Raji (cell line): ENCODE results near the gene C10orf120.

Experiments
- POLR2A ChIP-seq: IDR thresholded peaks from 2 replicates; pipeline ENCODE4 v1.6.1; 2011; ENCODE audit warnings: low read depth, low read length, control low read depth; ENCODE audit not compliant: insufficient read depth

Gene C10orf120

GRCh38 chr10:122713091-122713885, 13.6 kb upstream of the C10orf120 start:
- TF ChIP-seq POLR2A: no peak

DNA sequence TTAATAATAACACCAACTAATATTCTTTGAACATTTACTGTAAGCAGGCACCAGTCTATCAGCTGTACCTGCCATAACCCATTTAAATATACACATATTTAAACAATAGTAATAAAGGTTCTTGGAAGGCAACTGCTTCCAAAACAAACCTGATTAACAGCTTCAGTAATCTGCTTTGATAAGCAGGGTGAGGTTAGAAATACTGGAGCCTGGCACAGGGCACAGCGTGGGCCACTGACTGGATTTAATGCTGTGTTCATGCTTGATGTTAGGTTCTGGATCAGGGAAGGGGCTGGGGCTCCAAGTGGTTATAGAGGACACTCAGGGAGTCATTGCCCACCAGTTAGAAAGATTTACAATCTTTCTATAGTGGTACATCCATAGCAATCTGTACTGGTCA, 10.9 kb upstream of the C10orf120 start:
- TF ChIP-seq POLR2A: no peak

- no peak for TF ChIP-seq POLR2A
These were observed 10.3 kb upstream of the C10orf120 start for GRCh38 chr10:122709971-122710370.

DNA sequence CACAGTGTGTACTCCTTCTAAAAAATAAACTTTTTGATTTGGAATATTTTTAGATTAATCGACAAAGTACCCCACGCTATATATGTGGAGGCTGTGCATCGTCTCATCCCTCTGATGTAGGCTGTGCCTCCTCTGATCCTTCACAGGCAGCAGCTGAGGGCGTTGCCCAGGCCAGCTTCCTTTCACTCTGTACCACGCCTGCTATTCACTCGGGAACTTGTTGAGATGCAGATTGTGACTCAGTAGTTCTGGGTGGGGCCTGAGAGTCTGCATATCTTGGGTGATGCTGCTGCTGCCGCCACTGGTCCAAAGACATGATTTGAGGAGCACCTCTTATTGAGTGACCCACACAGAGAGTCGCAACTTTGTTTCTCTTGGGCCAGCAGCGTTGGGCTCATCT, 7.9 kb upstream of the C10orf120 start:
- TF ChIP-seq POLR2A: no peak

DNA sequence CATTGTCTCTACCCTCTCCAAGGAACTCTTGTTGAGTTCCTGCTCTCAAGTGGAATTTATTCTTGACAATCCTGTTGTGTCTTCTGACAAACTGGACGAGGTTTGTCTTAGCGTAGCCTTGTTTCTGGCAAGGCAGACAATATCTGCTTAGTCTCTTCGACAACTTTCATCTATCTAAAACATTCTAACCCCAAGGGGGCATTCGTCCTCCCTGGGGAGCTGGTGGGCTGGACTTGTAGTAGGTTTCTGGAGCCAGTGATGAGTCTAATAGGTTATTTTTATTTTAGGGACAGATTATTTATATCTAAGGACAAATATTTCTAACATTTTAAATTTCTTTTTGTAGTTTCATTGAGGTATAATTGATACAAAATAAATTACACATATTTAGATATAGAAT, 7.3 kb upstream of the C10orf120 start:
- TF ChIP-seq POLR2A: no peak

- no peak for TF ChIP-seq POLR2A
These were observed 6.8 kb upstream of the C10orf120 start for GRCh38 chr10:122706467-122706866.

- no peak for TF ChIP-seq POLR2A
These were observed 4.1 kb upstream of the C10orf120 start for GRCh38 chr10:122703483-122704448.

DNA sequence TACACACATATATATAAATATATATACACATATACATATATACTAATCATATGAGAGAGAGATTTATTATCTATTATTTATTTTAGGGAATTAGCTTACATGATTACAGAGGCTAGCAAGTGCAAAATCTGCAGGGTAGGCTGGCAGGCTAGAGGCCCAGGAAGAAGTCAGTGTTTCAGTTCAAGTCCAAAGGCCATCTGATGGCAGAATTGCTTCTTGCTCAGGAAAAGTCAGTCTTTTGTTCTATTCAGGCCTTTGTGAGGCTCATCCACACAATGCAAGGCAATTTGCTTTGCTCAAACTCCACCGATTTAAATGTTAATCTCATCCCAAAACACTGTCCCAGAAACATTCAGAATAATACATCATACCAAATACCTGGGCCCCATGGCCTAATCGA, 2.6 kb upstream of the C10orf120 start:
- TF ChIP-seq POLR2A: no peak

- TF ChIP-seq POLR2A: no peak
These were observed 2.0 kb upstream of the C10orf120 start for GRCh38 chr10:122701652-122702051.

DNA sequence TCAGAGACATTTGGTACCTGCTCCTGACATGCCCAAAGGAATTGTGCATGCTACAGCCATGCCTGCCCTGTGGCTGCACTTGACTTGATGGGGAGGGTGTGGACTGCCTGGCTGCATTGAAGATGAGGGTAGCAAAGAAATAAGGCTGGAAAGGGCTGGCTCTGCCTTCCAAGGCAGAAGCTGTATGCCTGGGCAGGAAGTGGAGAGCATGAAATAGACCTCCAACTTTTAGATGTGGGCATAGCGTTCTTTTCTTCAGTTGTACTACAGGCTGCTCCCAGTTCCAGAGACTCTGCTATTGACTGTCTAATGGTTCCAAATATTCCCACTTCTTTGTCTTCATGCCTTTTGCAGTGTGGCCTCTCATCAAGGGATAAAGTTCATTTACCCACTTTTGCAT, 3.0 kb downstream of the C10orf120 start:
- TF ChIP-seq POLR2A: no peak

GRCh38 chr10:122692744-122693143, 6.9 kb downstream of the C10orf120 start:
- TF ChIP-seq POLR2A: no peak

DNA sequence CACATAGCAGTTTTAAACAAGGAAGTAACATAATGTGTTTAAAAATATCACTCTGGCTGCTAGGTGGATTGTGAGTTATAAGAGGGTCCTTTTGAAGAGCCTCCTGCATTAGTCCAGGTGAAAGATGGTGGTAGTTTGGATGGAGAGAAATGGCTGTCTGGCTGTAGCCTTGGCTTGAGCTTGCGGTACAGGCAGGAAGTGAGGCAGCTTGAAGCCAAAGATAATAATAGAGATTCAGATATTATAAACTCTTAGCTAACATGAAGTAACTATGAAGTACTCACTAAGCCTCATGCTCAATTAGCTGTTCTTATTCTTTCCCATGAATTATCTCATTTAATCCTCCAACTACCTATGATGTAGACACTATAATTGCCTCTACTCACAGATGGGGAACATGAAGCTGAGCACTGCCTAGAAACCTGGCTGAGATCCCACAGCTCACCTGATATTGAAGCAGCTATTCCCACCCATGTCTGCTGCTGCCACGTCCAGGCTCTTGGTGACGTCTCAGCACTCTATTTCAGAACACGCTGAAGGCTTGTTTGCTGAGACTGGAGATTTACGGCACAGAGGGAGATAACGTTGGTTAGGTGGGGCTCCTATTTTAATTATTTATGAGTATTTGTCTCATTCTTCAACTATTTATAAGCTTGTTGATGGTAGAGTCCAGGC, 10.4 kb downstream of the C10orf120 start:
- no peak for TF ChIP-seq POLR2A

GRCh38 chr10:122688293-122688989, 11.2 kb downstream of the C10orf120 start:
- no peak for TF ChIP-seq POLR2A

DNA sequence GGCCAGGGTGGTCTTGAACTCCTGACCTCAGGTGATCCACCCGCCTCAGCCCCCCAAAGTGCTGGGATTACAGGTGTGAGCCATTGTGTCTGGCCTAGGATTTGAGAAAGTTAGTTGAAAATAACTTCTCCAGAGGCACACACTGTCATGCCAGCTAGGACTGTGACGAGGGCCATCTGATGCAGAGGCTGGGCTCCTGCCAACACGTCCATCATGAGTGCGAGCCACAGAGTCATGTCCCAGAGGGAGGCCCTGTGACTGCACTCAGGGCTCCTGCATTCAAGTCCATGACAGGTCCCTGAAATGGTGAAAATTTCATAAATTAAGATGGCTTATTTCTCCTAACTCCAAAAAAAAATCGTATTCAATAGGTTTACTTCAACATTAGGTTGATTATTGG, 17.1 kb downstream of the C10orf120 start:
- no peak for TF ChIP-seq POLR2A

DNA sequence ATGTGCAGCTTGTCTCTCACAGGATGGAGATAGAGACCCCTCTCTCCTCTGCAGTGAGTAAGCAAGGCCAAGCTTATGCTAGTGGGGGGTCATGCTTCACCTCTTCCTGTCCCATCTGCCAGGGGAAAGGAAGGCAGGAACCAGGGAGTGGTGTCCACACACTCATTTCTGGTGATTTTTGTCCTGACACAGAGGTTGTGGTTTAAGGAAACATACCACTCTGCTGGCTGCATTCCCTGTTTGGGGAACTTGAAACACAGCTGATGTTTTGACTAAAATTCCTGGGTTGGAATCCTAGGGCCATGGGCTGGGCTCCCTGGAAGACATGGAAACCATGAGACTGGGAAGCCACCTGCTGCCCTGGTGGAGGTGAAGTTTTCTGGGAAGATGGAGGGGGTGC, 21.4 kb downstream of the C10orf120 start:
- TF ChIP-seq POLR2A: no peak
